Activated CD8-positive, alpha-beta memory T cell treated with anti-CD3 and anti-CD28 coated beads for 36 hours (primary cell): ENCODE results near the gene USH1G. TPM values are rescaled to one million over a fixed set of nuclear protein-coding genes. Genes with fewer than 3 reads are reported as not detected.
"Not testable (repeated sequence)": the region's sequence is repeated elsewhere in the genome, so short reads cannot be mapped to it uniquely, and the experiment has no call there.

Experiments used
- CTCF ChIA-PET: fragments of 350-600 bp; sonication (Branson Sonifier 250); formaldehyde crosslinking; loops from one replicate; lab custom pipeline; 2021; ENCODE audit warnings: antibody characterized with exemption; lab: Charles Lee
- POLR2A ChIA-PET: fragments of 350-600 bp; sonication (Branson Sonifier 250); formaldehyde crosslinking; loops from one replicate; lab custom pipeline; 2021; ENCODE audit warnings: antibody characterized with exemption; lab: Charles Lee
- total RNA-seq, 2 experiments: library from RNA; stranded (reverse); gene quantifications; one replicate each; pipeline ENCODE4 v1.2.3, GENCODE V29; 2021

USH1G gene
- total RNA-seq, 2 experiments from 2014 or later: not detected

DNA sequence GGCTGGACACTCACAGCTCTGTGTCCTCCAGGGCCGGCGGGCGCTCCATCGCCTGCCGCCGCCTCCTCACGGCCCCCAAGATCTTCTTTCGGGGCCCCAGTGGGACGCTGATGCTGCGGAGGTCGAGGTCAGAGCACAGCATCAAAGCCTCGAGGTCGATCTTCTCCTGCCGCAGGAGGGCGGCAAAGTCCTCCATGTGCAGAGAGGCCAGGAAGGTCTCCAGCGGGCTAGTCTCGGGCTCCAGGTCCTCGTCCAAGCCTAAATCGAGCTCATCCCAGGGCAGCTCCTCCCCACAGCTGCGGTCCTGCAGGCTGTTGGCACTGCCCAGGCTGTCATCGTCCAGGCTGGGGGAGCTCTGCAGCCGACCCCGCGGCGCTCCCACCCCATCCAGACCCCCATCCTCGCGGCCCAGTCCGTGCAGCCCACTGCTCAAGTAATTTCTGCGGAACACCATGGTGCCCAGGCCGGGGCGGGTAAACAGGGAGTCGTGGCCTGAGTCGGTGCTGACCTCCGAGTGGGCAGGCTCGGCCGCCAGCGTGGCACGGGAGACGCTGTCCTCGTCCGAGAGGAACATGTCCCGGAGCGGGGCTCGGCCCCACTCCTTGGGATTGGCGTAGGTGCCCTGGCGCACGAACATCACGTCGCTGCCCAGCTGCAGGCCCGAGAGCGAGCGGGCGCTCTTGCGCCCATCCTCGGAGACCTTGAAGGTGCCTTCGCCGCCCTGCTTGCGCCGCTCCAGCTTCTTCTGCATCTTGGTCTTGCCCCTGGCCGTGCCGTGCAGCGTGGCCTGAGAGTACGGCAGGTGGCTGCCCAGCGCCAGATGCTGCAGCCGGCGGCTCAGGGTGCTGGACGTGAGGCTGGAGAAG is 3.4 kb downstream of the USH1G start:
- ChIA-PET CTCF (interaction anchor here (2.3 kb wide), 1 partner anchor 38 kb away, joined by 8 read pairs; no protein-coding TSS in a partner anchor), POLR2A (no interaction called here)

DNA sequence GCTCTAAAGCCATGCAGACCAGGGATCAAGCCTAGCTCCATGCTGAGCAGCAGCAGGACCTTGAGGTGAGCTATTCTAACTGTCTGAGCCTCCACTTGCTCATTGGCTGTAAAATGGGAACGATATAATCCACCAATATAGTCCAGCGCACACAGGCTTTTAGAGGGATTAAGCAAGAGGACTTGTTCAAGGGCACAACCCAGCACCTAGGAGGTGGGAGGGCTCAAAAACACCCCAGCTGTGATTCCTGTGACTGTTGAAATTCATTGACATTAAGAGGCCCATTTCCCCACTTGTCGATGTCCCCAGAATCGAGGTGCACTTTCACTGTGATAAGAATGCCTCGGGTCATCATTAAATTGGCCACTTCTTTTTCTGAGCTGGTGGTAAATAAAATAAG is 4.1 kb downstream of the USH1G start:
- CTCF ChIA-PET: interaction anchor here (0.7 to 2.3 kb wide), 2 partner anchors 39 to 47 kb away, joined by 3 to 8 read pairs; no protein-coding TSS in a partner anchor
- POLR2A ChIA-PET: no interaction called here

DNA sequence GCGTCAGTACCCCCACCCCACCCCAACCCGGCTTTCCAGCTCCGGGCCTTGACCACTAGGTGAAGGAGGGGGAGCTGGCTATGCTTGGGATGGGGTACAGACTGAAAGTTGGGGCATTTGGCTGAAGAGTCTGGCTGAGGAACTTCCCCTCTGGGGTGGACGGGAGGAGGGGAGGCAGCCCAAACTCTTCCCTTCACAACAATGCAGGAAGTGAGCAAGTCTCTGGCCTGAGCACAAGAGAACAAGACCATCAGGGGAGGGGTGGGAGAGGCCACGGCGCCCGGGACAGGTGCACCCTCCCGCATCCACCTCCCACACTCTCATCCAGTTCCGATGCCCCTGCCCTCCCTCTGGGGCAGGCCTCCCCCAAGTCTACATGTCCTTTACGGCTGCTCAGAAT is 5.6 kb downstream of the USH1G start:
- POLR2A ChIA-PET: no interaction called here
- CTCF ChIA-PET: interaction anchor here (1.2 kb wide), 1 partner anchor 17 kb away, joined by 3 read pairs; no protein-coding TSS in a partner anchor

DNA sequence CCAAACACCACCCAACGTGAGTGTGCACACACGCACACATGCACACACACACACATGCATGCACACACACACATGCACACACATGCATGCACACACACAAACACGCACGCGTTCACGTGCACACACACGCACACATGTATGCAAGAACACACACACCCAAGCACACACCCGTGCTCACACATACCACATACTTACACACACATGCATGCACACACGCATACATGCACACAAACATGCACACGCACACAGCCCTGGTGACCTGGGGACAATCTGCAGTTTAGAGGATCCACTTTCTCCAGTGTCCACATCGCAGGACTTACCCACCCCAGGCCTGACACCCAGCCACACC is 6.2 kb downstream of the USH1G start:
- POLR2A ChIA-PET: no interaction called here
- CTCF ChIA-PET: interaction anchor here (1.2 kb wide), 1 partner anchor 17 kb away, joined by 3 read pairs; no protein-coding TSS in a partner anchor

DNA sequence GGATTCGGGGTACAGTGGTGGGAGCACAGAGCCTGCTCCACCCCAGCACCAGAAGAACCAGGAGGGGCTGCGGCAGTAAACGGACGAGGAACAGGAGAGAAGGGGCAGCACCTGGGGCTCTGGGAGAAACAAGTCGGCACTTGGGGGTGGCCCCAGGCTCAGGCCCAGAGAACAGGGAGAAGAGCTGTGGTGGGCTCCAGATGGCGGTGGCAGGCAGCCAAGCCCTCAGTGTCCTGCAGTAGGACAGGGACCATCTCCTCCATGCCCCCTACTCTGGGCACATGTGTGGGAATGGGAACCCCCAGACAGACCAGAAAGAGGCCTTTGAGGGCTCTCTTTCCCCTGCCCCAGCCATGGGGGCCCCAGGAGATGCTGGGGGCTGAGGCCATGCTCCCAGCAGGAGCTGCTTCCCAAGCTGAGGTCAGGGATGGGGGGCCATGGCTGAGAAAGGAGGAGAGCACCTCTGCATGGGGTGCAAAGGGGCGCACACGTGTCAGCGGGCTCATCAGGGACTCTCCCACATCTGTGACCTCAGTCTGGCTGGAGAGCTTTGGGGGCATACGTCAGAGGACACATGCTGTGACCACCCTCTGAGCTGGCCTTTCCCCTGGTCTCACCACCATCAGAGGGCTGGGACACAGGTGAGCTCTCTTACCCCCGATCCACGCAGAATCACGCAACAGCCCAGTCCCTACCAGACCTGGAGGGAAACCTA is 6.8 kb downstream of the USH1G start:
- CTCF ChIA-PET: interaction anchor here (1.2 kb wide), 1 partner anchor 18 kb away, joined by 3 read pairs; no protein-coding TSS in a partner anchor
- POLR2A ChIA-PET: no interaction called here

DNA sequence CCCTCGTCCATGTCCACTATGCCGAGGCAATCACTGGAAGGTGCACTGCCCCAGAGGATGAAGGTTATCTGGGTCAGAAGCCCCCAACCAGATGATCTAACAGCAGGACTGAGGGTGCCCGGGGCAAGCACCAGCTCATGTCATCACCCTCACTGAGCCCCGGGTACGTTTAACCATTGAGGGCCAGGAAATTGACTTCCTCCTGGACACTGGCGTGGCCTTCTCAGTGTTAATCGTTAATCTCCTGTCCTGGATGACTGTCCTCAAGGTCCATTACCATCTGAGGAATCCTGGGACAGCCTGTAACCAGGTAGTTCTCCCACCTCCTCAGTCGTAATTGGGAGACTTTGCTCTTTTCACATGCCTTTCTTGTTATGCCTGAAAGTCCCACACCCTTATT is 11.6 kb downstream of the USH1G start:
- CTCF ChIA-PET, POLR2A ChIA-PET: not testable (repeated sequence)

DNA sequence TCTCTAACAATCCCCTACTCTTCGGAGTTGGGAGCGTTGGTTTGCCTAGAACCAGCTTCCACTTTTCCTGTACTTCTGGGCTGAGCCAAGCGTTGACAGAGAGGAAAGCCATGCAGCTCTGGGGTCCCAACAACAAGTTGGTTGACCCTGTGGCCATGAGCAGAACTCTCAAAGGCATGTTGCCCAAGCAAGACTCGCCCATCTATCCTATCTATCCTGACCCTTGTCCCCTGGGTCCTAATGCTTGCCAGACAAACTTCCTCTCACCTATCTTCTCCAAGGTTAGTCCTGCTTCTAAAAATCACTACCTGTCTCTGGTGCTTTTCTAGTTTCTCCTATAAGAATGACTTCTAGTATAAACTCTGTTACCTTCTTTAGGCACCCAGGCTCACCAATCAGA is 14.0 kb downstream of the USH1G start:
- POLR2A ChIA-PET: not testable (repeated sequence)
- CTCF ChIA-PET: interaction anchor here (0.7 kb wide), 1 partner anchor 47 kb away, joined by 3 read pairs; no protein-coding TSS in a partner anchor

DNA sequence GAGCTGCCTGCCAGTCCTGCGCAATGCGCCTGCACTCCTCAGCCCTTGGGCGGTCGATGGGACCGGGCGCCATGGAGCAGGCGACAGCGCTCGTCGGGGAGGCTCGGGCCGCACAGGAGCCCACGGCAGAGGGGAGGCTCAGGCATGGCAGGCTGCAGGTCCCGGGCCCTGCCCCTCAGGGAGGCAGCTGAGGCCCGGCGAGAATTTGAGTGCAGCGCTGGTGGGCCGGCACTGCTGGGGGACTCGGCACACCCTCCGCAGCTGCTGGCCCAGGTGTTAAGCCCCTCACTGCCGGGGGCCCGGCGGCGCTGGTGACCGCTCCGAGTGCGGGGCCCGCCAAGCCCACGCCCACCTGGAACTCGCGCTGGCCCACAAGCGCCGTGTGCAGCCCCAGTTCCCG is 16.0 kb downstream of the USH1G start:
- CTCF ChIA-PET: interaction anchor here (0.8 kb wide), 1 partner anchor 54 kb away, joined by 3 read pairs; no protein-coding TSS in a partner anchor
- POLR2A ChIA-PET: no interaction called here

DNA sequence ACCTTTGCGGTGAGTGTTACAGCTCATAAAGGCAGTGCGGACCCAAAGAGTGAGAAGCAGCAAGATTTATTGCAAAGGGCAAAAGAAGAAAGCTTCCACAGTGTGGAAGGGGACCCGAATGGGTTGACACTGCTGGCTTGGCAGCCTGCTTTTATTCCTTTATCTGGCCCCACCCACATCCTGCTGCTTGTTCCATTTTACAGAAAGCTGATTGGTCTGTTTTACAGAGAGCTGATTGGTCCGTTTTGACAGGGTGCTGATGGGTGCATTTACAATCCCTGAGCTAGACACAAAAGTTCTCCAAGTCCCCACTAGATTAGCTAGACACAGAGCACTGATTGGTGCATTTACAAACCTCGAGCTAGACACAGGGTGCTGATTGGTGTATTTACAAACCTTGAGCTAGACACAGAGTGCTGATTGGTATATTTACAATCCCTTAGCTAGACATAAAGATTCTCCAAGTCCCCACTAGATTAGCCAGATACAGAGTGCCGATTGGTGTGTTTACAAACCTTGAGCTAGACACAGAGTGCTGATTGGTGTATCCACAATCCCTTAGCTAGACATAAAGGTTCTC is 16.8 kb downstream of the USH1G start:
- ChIA-PET CTCF (interaction anchor here (0.7 to 0.8 kb wide), 2 partner anchors 55 to 452 kb away, joined by 3 read pairs; no protein-coding TSS in a partner anchor), POLR2A (interaction anchor here (0.6 kb wide), 1 partner anchor 363 kb away, joined by 10 read pairs; no protein-coding TSS in a partner anchor)

DNA sequence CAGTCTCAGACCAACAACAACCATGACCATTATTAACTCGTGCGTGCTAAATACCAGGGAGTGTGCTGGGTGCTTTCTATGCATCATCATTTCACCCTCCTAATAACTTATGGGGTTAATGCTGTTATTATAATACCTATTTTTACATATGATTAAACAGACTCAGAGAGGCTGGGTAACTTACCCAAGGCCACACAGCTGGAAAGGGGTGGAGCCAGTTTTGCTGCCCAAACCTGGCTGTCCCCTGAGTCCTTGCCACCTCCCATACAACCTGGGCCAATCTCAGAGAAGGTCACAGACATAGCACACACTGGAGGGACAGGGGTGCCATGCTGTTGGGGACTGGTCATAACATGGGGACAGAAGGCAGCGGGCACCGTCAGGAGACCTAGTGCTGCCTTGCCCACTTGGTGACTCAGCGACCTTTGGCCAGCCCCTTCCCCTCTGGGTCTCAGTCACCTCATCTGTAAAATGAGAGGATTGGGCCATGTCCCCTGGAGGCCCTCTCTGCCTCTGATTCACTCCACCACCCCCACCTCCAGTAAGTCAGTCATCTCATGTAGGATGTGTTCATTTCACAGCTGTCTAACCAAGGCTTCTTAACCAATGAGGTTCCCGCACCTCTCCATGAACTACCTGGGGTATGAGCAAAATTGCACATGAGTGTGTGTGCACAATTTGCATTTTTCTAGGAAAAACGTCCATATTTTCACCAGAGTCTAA is 18.2 kb downstream of the USH1G start:
- ChIA-PET POLR2A (no interaction called here), CTCF (no interaction called here)

DNA sequence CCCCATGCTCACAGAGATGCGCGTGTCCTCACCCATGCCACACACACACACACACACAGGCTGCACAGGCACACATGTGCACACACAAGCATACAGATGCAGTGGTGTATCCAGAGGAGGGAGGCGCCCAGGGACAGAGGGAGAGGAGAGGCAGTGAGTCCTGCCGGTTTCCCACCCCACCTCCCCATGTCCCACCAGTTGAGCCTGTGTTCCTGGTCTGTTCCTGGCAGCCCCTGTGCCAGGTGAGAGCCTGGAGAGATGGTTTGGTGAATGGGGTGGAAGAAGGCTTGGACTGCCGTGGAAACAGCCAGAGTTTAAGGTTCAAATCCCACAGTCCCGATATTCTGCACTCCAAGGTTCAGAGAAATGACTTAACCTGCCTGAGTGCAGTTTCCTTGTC is 19.4 kb downstream of the USH1G start:
- CTCF ChIA-PET: no interaction called here
- POLR2A ChIA-PET: no interaction called here

DNA sequence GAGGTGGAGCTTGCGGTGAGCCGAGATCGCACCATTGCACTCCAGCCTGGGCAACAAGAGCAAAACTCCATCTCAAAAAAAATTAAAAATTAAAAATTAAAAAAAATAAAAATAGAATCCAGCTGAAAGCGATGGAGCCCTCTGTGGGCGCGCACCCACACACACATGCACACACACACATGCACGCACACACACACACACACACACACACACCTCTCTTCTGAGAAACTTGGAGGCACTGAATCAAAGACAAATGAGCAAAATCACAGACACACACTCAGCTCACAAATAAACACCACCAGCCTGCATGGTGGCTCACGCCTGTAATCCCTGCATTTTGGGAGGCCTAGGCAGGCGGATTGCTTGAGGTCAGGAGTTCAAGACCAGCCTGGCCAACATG is 20.0 kb downstream of the USH1G start:
- ChIA-PET CTCF (interaction anchor here (1.2 kb wide), 1 partner anchor 55 kb away, joined by 3 read pairs; no protein-coding TSS in a partner anchor), POLR2A (no interaction called here)

DNA sequence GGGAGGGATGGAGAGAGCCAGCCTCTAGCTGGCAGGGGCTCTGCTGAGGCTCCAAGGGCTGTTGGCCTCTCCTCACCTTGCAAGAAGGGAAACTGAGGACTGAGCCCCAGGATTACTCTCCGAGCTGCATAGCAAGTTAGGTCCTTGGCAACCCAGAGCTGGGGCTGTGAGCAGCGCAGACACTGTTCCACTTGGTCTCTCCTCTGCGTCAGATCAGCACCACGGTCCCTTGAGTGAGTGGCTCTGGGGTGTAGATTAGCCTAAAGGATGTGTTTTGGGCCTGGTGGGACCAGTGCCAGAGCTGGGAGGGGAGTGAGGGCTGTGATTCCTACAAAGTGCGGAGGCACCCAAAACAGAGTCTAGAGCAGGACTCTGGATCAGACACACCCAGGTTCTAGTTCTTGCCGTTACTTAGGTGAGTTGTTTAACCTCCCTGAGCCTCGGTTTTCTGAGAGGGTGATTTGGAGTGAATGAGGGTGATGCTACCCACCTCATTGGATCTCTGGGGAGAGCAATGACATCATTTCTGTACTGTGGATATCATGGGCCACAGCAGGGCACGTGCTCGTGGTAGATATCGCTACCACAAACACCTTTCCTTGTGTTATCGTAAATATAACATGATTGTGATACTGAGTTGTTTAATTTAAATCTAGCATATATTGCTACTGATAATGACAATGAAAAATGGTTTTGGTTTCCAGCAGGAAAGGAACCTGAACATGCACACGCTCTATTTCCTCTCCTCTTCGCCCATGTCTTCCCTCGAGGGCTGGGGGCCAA is 21.5 kb downstream of the USH1G start:
- CTCF ChIA-PET: interaction anchor here (1.2 kb wide), 1 partner anchor 57 kb away, joined by 3 read pairs; no protein-coding TSS in a partner anchor
- POLR2A ChIA-PET: no interaction called here

DNA sequence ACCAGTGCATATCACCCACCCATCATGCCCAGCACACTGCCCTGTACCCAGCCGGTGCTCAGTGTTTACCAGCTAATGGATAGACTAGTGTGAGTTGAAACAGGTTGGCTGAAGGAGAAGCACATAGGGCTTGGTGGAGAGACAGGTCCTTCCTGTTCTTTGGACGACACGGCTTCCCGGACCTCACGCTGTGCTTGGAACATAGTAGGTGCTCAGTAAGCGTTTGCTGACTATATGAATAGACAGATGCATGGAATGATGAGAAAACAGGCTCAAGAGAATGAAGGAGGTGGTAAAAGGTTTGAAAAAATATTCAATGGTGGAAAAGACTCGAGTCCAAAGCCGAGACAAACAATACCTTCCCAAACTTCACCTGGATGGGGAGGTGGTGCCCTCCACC is 22.8 kb downstream of the USH1G start:
- POLR2A ChIA-PET: no interaction called here
- CTCF ChIA-PET: interaction anchor here (1.3 kb wide), 1 partner anchor 109 kb away, joined by 3 read pairs; no protein-coding TSS in a partner anchor

DNA sequence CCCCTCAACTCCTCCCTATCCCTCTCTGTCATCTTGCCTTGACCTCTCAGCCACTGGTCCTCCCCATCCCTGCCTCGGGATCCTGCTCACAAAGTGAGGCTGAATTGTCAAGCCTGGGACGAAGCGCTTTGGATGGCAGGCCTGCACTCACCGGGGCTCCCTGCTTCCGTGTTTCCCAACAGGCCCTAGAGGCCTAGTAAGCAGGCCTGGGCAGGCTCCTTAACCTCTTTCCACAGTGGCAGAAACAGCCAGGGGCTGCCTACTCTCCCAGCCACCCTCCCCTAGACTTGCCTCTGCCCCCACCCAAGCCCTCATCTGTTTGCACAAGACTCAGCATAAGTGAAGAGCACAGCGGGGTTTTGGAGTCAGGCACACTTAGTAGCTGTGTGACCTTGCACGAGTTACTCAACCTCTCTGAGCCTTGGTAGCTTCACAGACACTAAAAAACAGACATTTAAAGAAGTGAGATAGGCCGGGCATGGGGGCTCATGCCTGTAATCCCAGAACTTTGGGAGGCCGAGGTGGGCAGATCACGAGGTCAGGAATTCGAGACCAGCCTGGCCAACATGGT is 24.6 kb downstream of the USH1G start:
- POLR2A ChIA-PET: no interaction called here
- CTCF ChIA-PET: interaction anchor here (0.8 to 1.3 kb wide), 2 partner anchors 58 to 107 kb away, joined by 3 read pairs; no protein-coding TSS in a partner anchor

DNA sequence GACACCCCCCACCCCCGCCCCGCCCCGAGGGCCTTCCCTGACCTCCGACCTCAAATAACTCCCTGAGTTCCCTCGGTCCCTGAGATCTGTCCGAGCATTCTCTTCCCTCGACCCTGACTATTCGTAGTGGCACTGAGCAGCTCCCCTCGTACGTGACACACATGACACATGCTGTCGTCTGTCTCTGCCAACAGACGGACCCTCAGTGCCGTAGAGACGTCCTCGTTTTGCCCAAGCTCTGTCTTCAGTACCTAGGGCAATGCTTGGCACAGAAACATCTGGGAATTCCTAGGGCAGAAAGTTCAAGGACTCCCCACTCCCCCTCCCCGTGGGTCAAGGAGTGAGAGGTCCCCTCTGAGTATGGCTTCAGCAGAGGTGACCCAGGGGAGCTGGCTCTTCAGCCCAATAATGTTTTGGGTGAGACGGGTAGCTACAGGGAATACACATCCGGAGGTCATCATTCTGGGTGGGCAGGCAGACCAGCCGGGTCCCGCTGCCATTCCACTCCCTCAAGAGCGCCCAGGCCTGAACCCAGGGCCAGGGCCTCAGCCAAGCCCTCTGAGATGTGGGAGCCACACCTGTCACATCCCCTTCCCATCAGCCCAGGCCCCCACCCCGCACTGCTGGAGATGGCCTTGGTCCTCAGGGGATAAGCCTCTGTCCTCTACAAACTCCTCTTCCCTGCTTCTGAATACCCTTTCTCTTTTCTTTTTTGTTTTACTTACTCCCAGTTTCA is 29.0 kb downstream of the USH1G start:
- ChIA-PET POLR2A (no interaction called here), CTCF (no interaction called here)
